HG03108 (cell line): ENCODE data around the gene C1orf21.
A peak's percentile ranks its signal among the peaks of the same experiment; 100 is the strongest.

Source experiments
- ATAC-seq: cut with Tn5 transposase; IDR thresholded peaks from one replicate; pipeline ENCODE4 v1.9.1; 2021; ENCODE audit warnings: moderate library complexity; ENCODE audit not compliant: unreplicated experiment

The C1orf21 gene

GRCh38 chr1:184480736-184481135 is 93.9 kb downstream of the C1orf21 start:
- no peak for ATAC-seq

DNA sequence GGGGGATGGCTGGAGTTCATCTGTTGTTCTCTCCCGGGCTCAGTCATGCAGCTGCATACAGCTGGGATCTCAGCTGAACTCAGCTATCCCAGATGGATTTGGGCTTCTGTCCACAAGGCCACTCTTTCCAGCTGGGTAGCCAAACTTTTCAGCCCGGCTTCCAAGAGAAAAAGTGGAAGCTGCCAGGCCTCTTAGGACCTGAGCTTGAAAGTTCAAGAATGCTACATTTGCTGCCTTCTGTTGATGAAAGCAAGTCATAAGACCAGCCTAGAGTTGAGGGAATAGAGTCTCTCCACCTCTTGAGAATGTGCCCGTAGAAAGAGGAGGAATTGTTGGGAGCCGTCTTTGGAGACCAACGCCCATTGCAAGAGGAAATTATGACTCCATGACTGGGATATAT is 95.3 kb downstream of the C1orf21 start:
- no peak for ATAC-seq

GRCh38 chr1:184483101-184483683 is 96.4 kb downstream of the C1orf21 start:
- ATAC-seq = no peak

- ATAC-seq = no peak
Observed at GRCh38 chr1:184485751-184486723, 99.2 kb downstream of the C1orf21 start.

DNA sequence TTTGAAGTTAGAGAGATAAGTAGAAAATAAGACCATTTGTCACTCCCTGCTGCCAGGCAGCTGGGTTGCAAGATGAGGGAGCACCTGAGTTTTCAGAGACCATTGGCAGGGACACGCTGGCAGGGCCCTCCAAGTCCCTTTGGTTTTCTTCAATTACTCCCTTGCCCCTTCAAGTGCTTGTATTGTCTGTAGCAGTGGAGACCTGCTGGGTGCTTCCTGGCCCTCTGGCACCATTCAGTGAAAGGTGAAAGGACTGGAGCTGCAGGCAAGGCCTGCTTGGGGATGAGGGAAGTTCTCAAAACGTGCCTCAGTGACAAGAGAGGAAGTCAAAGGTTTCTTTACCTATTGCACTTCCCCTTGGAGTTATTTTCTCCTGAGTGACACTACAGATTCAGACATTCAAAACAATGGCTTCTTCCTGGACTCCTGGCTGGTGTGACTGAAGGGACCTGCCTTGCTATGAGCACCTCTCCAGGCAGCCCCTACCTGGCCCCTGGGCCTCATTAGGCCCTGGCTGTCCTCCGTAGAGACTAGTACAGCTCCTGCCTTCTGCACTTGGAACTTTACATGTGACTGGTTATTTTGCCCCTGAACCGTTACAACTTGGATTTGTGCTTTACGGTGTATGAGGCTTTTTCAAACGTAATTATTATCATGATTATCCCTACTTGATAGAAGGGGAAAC is 100.1 kb downstream of the C1orf21 start:
- no peak for ATAC-seq

- no peak for ATAC-seq
Observed at GRCh38 chr1:184487531-184488193, 100.8 kb downstream of the C1orf21 start.

- no peak for ATAC-seq
Observed at GRCh38 chr1:184489908-184490307, 103.1 kb downstream of the C1orf21 start.

- no peak for ATAC-seq
Observed at GRCh38 chr1:184492536-184492935, 105.7 kb downstream of the C1orf21 start.

DNA sequence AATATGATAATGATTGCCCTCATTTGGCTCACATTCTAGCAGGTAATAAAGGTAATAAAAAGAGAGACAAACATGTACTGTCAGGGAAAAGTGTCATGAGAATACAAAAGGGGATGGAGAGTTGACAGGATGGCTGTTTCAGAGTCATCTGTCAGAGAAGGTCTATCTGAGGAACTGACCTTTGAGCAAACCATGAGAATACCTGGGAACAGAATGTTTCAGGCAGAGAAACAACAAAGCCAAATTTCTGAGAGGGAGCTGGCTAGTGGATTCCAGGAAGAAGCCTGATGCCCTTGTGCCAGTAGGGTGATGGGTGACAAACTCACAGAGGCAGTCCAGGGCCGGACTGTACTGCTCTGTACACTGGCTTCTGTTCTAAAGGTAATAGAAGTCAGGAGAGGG is 107.2 kb downstream of the C1orf21 start:
- no peak for ATAC-seq

- ATAC-seq = peak; percentile 79
Observed at GRCh38 chr1:184494929-184495328, 108.1 kb downstream of the C1orf21 start.

GRCh38 chr1:184497959-184498723 is 111.3 kb downstream of the C1orf21 start:
- no peak for ATAC-seq

- no peak for ATAC-seq
Observed at GRCh38 chr1:184499616-184500015, 112.8 kb downstream of the C1orf21 start.

GRCh38 chr1:184502161-184502560 is 115.3 kb downstream of the C1orf21 start:
- ATAC-seq = no peak

- ATAC-seq = no peak
Observed at GRCh38 chr1:184503221-184503749, 116.5 kb downstream of the C1orf21 start.

GRCh38 chr1:184504040-184504954 is 117.5 kb downstream of the C1orf21 start:
- ATAC-seq = no peak

GRCh38 chr1:184504955-184505338 is 118.1 kb downstream of the C1orf21 start:
- no peak for ATAC-seq

GRCh38 chr1:184506481-184506880 is 119.7 kb downstream of the C1orf21 start:
- ATAC-seq = no peak

DNA sequence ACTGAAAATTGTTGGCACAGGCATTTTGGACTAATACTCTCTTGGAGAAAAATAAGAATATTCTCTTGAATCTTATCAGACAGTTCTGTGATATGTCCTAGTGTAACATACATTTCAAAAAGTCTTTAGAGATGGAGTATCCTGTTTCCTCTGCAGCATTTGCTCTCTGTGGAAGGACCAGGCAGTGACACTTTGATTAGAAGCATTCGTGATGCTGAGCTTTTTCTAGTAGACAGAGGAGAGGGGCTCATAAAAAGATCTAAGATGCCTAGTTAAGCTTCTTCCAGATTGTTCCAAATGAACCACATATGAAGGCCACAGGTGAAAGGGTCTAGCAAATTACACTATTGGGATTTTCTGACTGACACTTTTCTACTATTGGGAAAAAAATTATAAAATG is 120.3 kb downstream of the C1orf21 start:
- no peak for ATAC-seq

- ATAC-seq = no peak
Observed at GRCh38 chr1:184507604-184508280, 120.9 kb downstream of the C1orf21 start.
